Measurements from ENCODE around the gene TNS3. TPM values are rescaled to one million over a fixed set of nuclear protein-coding genes. Genes with fewer than 3 reads are reported as not detected.

The TNS3 gene
- total RNA-seq, 1 donor from 2014 or later = 40.8 TPM

DNA sequence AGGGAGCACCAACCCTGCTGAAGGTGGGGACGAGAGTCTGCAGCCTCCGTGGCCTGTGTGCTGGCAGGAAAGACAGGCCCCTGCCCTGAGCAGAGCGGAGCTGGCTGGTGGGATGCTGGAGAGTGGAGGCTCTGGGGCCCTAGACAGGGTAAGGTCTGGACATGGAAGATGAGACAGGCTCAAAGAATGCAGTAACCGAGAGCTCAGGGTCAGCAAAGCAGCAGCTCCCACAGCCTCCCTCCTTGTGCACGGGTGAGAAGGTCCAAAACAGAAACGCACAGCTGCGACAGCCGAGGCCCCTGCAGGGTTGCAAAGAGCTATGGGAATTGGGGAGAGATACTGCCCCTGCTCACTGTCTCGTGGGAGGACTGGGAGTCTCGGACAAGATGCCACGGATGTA, 80.5 kb downstream of the TNS3 start:
- DNase-seq (ENCODE audit: low read depth) = no peak
- no peak overlapping the region for H3K4me3 ChIP-seq (ENCODE audit: low read depth, low read length)
- TF ChIP-seq, protein P1, sequence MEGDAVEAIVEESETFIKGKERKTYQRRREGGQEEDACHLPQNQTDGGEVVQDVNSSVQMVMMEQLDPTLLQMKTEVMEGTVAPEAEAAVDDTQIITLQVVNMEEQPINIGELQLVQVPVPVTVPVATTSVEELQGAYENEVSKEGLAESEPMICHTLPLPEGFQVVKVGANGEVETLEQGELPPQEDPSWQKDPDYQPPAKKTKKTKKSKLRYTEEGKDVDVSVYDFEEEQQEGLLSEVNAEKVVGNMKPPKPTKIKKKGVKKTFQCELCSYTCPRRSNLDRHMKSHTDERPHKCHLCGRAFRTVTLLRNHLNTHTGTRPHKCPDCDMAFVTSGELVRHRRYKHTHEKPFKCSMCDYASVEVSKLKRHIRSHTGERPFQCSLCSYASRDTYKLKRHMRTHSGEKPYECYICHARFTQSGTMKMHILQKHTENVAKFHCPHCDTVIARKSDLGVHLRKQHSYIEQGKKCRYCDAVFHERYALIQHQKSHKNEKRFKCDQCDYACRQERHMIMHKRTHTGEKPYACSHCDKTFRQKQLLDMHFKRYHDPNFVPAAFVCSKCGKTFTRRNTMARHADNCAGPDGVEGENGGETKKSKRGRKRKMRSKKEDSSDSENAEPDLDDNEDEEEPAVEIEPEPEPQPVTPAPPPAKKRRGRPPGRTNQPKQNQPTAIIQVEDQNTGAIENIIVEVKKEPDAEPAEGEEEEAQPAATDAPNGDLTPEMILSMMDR (conservative IDR thresholded peaks at IDR 0.05; ENCODE audit: low read depth, low read length) = no peak

DNA sequence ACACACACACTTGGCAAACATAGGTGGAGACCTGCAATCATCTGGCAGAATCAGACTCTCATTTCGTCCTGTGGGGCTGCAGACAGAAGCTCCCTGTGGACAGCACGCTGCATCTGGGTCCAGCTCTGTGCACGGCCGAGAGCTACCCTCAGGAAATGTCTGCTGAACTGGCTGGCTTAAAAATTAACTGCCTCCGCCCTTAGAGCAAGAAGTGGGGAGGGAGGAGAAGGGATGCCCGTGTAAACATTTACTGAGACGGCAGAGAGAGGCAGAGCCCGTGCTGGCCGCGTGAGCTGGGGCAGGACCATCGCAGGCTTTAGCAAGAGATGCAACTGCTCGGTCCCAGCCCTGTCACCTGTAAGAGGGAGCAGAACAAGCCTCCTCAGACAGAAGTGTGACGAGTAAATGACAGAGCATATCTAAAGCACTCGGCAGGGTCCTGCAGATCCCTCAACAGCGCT, 81.8 kb downstream of the TNS3 start:
- DNase-seq (ENCODE audit: low read depth) = no peak
- H3K4me3 ChIP-seq (ENCODE audit: low read depth, low read length) = no peak overlapping the region
- TF ChIP-seq, protein P1 (conservative IDR thresholded peaks at IDR 0.05; ENCODE audit: low read depth, low read length) = no peak

DNA sequence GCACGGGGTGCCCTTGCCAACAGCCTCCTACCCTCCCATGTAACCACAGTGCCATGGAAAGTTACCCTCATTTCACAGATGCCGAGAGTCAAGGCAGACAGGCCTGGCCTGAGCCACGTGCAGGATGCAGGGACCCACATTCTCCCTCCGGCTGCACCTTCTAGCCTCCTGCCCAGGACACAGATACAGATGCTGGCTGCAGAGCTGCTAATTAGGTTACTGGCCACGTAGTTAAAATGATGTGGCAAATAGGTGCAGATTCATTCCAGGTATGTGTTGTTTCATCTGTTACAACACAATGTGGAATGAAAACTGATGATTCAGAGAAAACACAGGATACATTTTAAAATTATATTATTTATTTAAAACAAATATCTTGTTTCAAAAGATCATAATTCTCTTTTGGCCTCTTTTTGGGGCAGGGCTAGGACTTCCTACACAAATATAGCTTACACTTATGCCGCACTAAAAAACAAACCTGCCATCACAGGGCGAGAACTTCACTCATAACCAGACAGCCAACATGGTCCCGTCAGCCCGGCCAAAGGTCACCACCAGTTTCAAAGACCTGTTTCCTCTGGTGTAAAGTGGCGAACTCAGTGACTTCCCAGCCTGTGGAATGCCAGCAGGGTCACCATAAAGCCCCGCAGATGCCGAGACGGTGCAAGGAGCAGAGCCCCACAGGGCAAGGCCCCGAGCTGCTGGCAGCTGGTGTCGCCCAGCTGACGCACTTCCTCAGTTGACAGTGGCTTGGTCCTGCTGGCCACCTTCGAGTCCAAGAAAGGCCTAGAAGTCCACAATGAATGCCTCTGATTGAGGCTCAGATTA, 83.5 kb downstream of the TNS3 start:
- DNase-seq (ENCODE audit: low read depth) = no peak
- TF ChIP-seq, protein P1 (conservative IDR thresholded peaks at IDR 0.05; ENCODE audit: low read depth, low read length) = no peak

DNA sequence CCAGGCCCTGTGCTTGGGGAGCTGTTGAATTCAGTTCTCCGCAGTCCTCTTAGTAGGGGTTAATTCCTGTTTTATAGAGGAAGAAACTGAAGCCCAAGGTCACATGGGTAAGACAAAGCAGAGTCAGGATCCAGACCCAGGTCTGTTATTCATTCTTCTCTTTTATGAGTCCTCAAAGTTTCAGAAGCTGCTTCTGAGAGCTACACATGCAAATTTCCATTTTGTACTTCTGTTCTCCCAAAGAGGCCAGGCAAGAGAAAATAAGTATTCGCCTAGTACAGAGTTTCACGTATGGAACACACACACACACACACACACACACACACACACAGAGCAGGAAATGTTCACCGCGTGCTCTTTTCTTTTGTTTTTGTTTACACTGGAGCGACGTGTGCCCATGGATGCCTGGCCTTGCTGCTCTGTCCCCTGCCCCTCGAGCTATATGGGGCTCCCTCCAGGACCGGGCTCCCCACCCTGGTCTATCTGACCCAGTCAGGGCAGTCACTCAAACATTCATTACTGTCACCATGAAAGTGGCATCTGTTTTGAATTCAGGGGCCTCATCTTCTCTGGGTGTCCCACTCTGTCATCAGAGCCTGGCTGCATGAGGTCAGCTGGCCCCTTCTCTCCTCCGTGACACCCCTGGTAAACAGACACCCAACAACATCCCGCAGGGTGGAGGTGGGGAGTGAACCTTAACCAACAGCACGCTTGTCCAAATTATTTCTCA, 84.4 kb downstream of the TNS3 start:
- TF ChIP-seq, protein P1 (conservative IDR thresholded peaks at IDR 0.05; ENCODE audit: low read depth, low read length) = no peak
- no peak for DNase-seq (ENCODE audit: low read depth)
- no peak overlapping the region for H3K4me3 ChIP-seq (ENCODE audit: low read depth, low read length)

More for the DNA sequence above, 83.5 kb downstream of the TNS3 start:
- H3K4me3 ChIP-seq (ENCODE audit: low read depth, low read length) = no peak overlapping the region

DNA sequence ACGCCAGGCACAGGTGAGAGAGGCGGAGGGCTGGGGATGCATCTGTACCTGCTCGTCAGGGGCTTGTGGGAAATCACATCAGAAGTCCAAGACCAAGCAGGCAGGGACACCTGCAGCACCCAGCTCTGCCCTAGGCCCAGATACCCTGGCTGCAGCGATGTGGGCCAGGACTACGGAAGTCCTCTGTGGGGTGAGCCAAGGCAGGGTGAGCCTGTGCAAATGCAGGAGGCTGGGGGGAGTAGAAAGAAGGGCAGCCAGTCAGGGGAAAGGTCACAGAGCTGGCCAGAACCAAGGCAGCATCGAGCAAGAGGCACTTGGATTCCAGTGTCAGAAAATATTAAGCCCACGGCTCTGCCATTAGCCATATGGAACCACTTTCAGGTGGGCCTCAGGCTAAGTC, 85.2 kb downstream of the TNS3 start:
- TF ChIP-seq, protein P1 (conservative IDR thresholded peaks at IDR 0.05; ENCODE audit: low read depth, low read length) = no peak
- no peak for DNase-seq (ENCODE audit: low read depth)
- H3K4me3 ChIP-seq (ENCODE audit: low read depth, low read length) = no peak overlapping the region

DNA sequence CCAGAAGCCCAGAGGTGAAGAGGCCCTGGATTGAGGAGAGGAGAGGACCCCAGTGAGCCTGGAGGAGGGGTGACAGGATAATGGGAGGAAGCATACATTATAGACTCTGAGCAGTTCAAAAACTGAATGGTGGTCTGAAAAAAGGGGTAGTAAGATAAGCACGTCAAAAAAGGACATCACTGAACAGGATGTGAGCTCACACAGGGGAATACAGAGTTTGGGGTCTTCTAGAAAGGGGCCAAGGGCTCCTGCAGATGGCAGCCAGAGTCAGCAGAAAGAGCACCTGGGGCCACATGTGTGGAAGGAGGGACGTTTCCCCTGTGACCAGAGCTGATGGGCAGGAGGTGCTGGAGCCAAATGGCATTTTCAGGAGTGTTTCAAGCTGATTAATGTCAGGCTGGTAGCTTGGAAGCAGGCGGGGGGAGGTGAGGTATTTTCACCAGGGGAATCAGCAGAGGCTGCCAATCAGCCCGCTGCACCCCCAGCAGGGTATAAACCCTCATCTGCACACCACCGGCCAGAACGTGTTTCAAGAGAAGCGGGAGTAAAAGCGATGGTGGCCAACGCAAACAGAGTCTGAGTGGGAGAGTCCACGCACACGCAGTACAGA, 85.8 kb downstream of the TNS3 start:
- TF ChIP-seq, protein P1 (conservative IDR thresholded peaks at IDR 0.05; ENCODE audit: low read depth, low read length) = no peak
- H3K4me3 ChIP-seq (ENCODE audit: low read depth, low read length) = no peak overlapping the region
- DNase-seq (ENCODE audit: low read depth) = no peak
